ENCODE measurements around the gene PAX5. TPM values are rescaled to one million over a fixed set of nuclear protein-coding genes. Genes with fewer than 3 reads are reported as not detected.

The PAX5 gene
- total RNA-seq, 2 experiments from 2014 or later = 0.95 to 1.1 TPM

DNA sequence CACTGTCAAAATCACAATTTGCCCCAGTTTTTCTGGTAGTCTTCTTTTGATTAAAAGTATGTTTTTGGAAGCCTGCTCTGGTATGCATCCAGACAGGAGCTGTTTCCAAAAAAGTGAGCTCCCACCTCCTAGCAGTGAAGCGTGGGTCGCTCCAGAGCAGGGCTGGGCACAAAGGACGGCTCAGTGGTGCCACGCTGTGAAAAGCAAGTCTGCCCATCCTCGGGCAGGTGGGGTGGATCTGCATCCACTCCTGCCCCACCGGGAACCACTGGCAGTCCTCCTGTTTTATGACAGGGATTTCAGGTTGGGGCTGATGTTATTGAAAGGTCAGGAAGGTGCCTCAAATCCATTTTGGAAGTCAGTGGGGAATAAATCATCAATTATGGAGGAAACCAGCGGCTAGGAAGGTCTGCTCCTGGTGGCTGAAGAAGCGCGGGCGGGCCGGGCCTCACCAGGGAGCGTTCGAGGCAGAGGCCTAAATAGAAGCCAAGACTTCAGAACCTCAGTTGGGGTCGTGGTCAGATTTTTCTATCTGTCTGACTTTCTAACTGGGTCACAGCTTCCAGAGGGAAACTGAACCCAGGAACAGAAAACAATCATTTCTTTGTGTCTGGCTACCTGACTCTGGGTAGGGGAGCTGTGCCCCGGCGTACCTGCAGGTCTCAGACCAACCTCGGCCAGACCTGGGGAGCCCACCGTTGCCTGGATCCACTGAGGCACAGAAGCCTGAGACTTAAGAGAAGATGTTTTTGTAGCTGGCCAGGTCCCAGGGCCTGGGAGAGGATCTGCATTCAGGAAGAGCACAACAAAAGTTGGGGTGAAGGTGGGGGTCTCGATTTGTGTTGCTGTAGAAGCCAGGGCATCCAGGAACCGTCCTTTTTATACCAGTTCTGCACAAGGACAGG is 168.1 kb downstream of the PAX5 start:
- Mint-ChIP-seq H3K4me3 (no peak overlapping the region), H3K27me3 (peaks cover 1% of the 10 kb centered on the region), H3K36me3 (ENCODE audit: low read depth) (no peaks in the 10 kb centered on the region), H3K4me1 (ENCODE audit: low read depth) (no peaks in the 10 kb centered on the region), H3K27ac (no peak overlapping the region), H3K9me3 (no peaks in the 10 kb centered on the region)
- DNase-seq (no peak), ATAC-seq (no peak)
- ChIA-PET POLR2A (interaction anchor here (1.8 kb wide), 1 partner anchor 9 kb away, joined by 5 read pairs; no protein-coding TSS in a partner anchor), CTCF (interaction anchor here (0.8 to 2.2 kb wide), 7 partner anchors 8 to 126 kb away, joined by 3 to 10 read pairs (median 3); no protein-coding TSS in a partner anchor)
- TF ChIP-seq, protein P1, sequence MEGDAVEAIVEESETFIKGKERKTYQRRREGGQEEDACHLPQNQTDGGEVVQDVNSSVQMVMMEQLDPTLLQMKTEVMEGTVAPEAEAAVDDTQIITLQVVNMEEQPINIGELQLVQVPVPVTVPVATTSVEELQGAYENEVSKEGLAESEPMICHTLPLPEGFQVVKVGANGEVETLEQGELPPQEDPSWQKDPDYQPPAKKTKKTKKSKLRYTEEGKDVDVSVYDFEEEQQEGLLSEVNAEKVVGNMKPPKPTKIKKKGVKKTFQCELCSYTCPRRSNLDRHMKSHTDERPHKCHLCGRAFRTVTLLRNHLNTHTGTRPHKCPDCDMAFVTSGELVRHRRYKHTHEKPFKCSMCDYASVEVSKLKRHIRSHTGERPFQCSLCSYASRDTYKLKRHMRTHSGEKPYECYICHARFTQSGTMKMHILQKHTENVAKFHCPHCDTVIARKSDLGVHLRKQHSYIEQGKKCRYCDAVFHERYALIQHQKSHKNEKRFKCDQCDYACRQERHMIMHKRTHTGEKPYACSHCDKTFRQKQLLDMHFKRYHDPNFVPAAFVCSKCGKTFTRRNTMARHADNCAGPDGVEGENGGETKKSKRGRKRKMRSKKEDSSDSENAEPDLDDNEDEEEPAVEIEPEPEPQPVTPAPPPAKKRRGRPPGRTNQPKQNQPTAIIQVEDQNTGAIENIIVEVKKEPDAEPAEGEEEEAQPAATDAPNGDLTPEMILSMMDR (IDR thresholded peaks at IDR 0.05) = no peak
- intact Hi-C loops (cut with micrococcal nuclease) = no loop called here

DNA sequence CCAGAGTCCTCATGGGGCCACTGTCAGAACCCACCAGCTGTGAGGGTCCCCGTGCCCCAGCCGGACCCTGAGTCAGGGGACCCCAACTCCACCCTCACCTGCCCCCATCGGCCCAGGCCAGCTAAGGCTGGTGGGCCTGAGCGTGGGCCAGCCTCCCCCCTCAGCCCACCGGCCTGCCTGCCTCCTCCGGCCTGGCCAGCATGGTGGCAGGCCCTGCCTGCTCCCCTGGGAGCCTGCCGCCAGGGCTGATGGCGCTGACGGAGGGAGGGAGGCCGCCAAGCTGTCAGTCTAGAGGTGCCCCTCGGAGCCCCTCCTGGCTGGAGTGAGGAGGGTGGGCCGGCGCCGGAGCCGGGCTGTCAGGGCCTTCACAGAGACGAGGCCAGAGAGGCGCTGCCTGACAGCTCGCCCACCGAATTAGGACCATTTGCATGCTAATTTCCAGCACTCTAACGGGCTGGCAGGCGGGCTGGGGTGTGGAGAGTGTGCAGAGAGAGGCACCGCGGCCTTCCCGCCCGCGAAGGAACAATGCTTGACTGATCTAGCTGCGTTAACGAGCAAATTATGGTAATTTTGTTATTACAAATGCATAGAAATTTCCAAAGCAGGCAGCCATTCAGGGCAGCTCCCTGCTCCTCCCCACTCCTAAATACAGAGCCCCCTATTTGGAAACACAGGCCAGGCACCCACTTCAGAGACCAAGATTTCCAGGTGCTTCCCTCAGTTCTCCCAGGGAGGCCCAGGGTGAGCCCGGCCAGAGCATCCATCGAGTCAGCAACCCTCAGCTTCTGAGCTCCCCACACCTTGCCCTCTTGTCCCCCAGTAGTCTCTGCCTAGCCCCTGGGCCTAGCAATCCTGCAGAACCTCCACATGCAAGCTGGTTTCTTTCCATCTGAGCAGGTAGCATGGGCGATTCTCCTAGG is 169.3 kb downstream of the PAX5 start:
- H3K4me1 Mint-ChIP-seq (ENCODE audit: low read depth) = no peaks in the 10 kb centered on the region
- H3K9me3 Mint-ChIP-seq = no peaks in the 10 kb centered on the region
- CTCF ChIA-PET = interaction anchor here (2.2 kb wide), 1 partner anchor 9 kb away, joined by 10 read pairs; no protein-coding TSS in a partner anchor
- no peaks in the 10 kb centered on the region for H3K36me3 Mint-ChIP-seq (ENCODE audit: low read depth)
- ATAC-seq (no peak), DNase-seq (no peak)
- POLR2A ChIA-PET = interaction anchor here (1.2 kb wide), 1 partner anchor 11 kb away, joined by 3 read pairs; no protein-coding TSS in a partner anchor
- H3K27me3 Mint-ChIP-seq = peaks cover 1% of the 10 kb centered on the region
- H3K27ac Mint-ChIP-seq = no peak overlapping the region
- intact Hi-C loops (cut with micrococcal nuclease) = no loop called here
- TF ChIP-seq, protein P1 (IDR thresholded peaks at IDR 0.05) = no peak
- no peak overlapping the region for H3K4me3 Mint-ChIP-seq

DNA sequence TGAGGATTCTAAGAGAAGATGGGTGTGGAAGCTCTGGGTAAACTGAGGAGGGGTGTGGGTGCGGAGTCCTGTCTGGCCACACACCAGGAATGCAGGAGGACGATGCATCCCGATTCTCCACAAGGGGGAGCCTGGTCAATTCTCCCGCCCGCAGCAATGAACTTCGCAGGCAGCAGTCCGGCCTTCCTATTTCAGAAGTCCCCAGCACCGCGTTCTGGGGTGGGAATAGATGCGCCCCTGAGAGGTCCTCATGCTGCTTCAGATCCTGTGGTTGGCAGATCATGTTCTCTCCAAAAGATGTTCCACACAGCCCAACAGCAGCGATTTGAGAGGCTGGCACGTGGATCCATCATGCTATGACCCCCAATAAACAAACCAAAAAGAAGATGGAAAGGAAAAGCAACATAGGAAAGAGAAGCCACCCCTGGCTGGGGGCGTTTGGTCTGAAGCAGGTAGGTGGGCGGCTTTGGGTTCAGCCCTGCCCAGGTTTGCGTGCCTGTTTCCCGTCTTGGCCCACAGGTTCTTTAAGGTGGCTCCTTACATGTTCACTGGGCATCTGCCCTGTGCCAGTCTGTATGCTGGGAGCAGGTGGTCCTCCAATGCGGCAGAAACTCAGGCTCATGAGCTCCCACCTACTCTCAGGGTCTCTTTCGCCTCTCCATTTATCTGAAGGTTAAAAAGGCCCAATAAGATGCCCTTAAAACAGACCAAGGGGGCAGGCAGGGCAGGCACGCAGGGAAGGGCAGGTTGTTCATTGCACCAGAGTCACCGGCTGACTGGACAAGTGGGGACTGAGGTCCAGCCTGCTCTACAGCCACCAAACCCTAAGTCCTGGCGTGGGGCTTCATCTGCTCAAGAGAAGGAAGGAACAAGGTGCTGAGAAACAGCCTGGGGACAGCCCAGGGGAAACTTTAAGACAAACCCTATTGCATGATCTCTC is 171.6 kb downstream of the PAX5 start:
- ATAC-seq = no peak
- no peaks in the 10 kb centered on the region for H3K4me1 Mint-ChIP-seq (ENCODE audit: low read depth)
- no peaks in the 10 kb centered on the region for H3K36me3 Mint-ChIP-seq (ENCODE audit: low read depth)
- POLR2A ChIA-PET = no interaction called here
- DNase-seq = peak; percentile 15
- H3K27ac Mint-ChIP-seq = no peak overlapping the region
- peaks cover 3% of the 10 kb centered on the region for H3K27me3 Mint-ChIP-seq
- CTCF ChIA-PET = interaction anchor here (3.0 kb wide), 1 partner anchor 10 kb away, joined by 16 read pairs; no protein-coding TSS in a partner anchor
- intact Hi-C loops (cut with micrococcal nuclease) = no loop called here
- H3K9me3 Mint-ChIP-seq = no peaks in the 10 kb centered on the region
- no peak overlapping the region for H3K4me3 Mint-ChIP-seq
- TF ChIP-seq, protein P1 (IDR thresholded peaks at IDR 0.05) = no peak

DNA sequence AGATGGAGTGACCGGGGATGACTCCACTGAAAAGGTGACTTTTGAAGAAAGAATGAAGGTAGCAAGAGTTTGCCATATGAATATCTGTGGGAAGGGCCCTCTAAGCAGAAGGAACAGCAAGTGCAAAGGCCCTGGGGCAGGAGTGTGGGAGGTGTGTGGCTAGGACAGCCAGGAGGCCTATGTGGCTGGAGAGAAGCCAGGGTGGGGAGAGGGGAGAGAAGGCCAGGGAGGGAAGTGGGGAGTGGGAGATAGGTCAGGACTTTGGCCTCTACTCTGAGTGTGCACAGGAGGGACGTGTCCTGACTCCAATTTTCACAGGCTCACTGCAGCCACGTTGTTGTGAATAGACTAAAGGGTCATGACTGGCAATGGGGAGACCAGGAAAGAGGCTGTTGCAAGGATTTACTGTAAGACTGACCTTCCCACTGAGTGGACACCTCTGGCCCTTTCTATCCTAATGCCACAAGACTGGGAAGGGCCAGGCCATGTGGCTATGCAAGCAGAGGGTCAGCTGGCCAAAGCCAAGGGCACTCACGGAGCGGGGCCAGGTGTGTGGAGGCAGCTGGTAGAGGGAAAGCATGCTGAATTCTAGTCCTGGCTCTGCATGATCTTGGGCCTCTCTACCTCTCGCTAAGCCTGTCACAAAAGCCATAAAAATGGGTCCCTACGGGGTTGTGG is 172.4 kb downstream of the PAX5 start:
- Mint-ChIP-seq H3K9me3 (no peaks in the 10 kb centered on the region), H3K4me1 (ENCODE audit: low read depth) (no peaks in the 10 kb centered on the region), H3K27ac (no peak overlapping the region), H3K4me3 (no peak overlapping the region), H3K36me3 (ENCODE audit: low read depth) (no peaks in the 10 kb centered on the region), H3K27me3 (peaks cover 3% of the 10 kb centered on the region)
- CTCF ChIA-PET = interaction anchor here (1.4 to 3.0 kb wide), 2 partner anchors 9 to 11 kb away, joined by 4 to 16 read pairs; no protein-coding TSS in a partner anchor
- TF ChIP-seq, protein P1 (IDR thresholded peaks at IDR 0.05) = no peak
- no peak for ATAC-seq
- POLR2A ChIA-PET = no interaction called here
- DNase-seq = no peak
- intact Hi-C loops (cut with micrococcal nuclease) = no loop called here
